HG02943 (cell line): ENCODE results near the gene TMEM258.
A peak's percentile ranks its signal among the peaks of the same experiment; 100 is the strongest.

Experiments used
- ATAC-seq: cut with Tn5 transposase; IDR thresholded peaks from one replicate; pipeline ENCODE4 v1.9.1; 2021; ENCODE audit warnings: mild to moderate bottlenecking, low read depth, moderate library complexity; ENCODE audit not compliant: unreplicated experiment

The TMEM258 gene

GRCh38 chr11:61826930-61827570 is 34.7 kb upstream of the TMEM258 start:
- ATAC-seq: no peak

GRCh38 chr11:61820174-61820573 is 27.8 kb upstream of the TMEM258 start:
- ATAC-seq: no peak

- ATAC-seq: no peak
Measured at GRCh38 chr11:61817471-61818202, 25.2 kb upstream of the TMEM258 start.

GRCh38 chr11:61816736-61817455 is 24.5 kb upstream of the TMEM258 start, which contains the start of gene FADS1:
FADS1 (minus strand) TSS chr11:61817003; CDS start chr11:61816929, 74 bp downstream.
- peak; percentile 42 for ATAC-seq

- peak; percentile 20 for ATAC-seq
Measured at GRCh38 chr11:61815790-61816735, 23.7 kb upstream of the TMEM258 start.

GRCh38 chr11:61814958-61815789 is 22.8 kb upstream of the TMEM258 start:
- peak; percentile 43 for ATAC-seq

- no peak for ATAC-seq
Measured at GRCh38 chr11:61814247-61814957, 22.0 kb upstream of the TMEM258 start.

GRCh38 chr11:61812736-61813411 is 20.5 kb upstream of the TMEM258 start:
- no peak for ATAC-seq

GRCh38 chr11:61811831-61812230 is 19.4 kb upstream of the TMEM258 start:
- no peak for ATAC-seq

- ATAC-seq: no peak
Measured at GRCh38 chr11:61810671-61811175, 18.3 kb upstream of the TMEM258 start.

GRCh38 chr11:61806785-61807184 is 14.4 kb upstream of the TMEM258 start:
- no peak for ATAC-seq

GRCh38 chr11:61805146-61805545 is 12.7 kb upstream of the TMEM258 start:
- no peak for ATAC-seq

- no peak for ATAC-seq
Measured at GRCh38 chr11:61803889-61804647, 11.7 kb upstream of the TMEM258 start.

GRCh38 chr11:61802605-61803004 is 10.2 kb upstream of the TMEM258 start:
- ATAC-seq: no peak

GRCh38 chr11:61800331-61801281 is 8.2 kb upstream of the TMEM258 start:
- no peak for ATAC-seq

GRCh38 chr11:61799665-61800284 is 7.4 kb upstream of the TMEM258 start:
- no peak for ATAC-seq
